CD8-positive, alpha-beta memory T cell (primary cell): Measurements from ENCODE around the gene ODF4. TPM values are rescaled to one million over a fixed set of nuclear protein-coding genes. Genes with fewer than 3 reads are reported as not detected.
A peak's percentile ranks its signal among the peaks of the same experiment; 100 is the strongest.

Experiments used
- CTCF ChIA-PET: fragments of 350-600 bp; sonication (Branson Sonifier 250); formaldehyde crosslinking; loops from one replicate; lab custom pipeline; 2021; ENCODE audit warnings: antibody characterized with exemption; lab: Charles Lee
- POLR2A ChIA-PET: fragments of 350-600 bp; sonication (Branson Sonifier 250); formaldehyde crosslinking; loops from one replicate; lab custom pipeline; 2021; ENCODE audit warnings: antibody characterized with exemption; lab: Charles Lee
- DNase-seq, 5 donors: peaks; one replicate each; pipeline versions ENCODE4 v3.0.0 to v3.0.0-alpha.2; 2020 to 2022; ENCODE audit warnings: mixed read lengths in 1 of 5
- H3K27ac ChIP-seq: one replicate; pipeline ENCODE4 v1.7.0; 2013; ENCODE audit warnings: low read depth, mild to moderate bottlenecking, low read length, moderate library complexity
- H3K27me3 ChIP-seq: 2 replicates; pipeline ENCODE4 v1.7.0; 2013; ENCODE audit warnings: low read length, mild to moderate bottlenecking; ENCODE audit not compliant: insufficient read depth, poor library complexity, severe bottlenecking
- H3K36me3 ChIP-seq: 2 replicates; pipeline ENCODE4 v1.7.0; 2013; ENCODE audit warnings: mild to moderate bottlenecking, low read length, moderate library complexity; ENCODE audit not compliant: insufficient read depth
- H3K4me1 ChIP-seq: 2 replicates; pipeline ENCODE4 v1.7.0; 2013; ENCODE audit warnings: mild to moderate bottlenecking, low read length, moderate library complexity; ENCODE audit not compliant: insufficient read depth
- H3K4me3 ChIP-seq: 2 replicates; pipeline ENCODE4 v1.7.0; 2013; ENCODE audit warnings: mild to moderate bottlenecking, low read length
- H3K9me3 ChIP-seq: 2 replicates; pipeline ENCODE4 v1.7.0; 2013; ENCODE audit warnings: mild to moderate bottlenecking, low read length
- H3K27ac Mint-ChIP-seq, 8 donors: one replicate each; pipeline ENCODE4 v1.8.0; 2020 to 2021; ENCODE audit warnings: mixed read lengths in 8 of 8, mild to moderate bottlenecking in 6 of 8, inconsistent platforms in 3 of 8, moderate library complexity in 3 of 8
- H3K27me3 Mint-ChIP-seq, 2 donors: one replicate each; pipeline ENCODE4 v1.8.0; 2020 to 2021; ENCODE audit warnings: mixed read lengths in 2 of 2, mild to moderate bottlenecking in 1 of 2, moderate library complexity in 1 of 2
- H3K36me3 Mint-ChIP-seq, 3 donors: one replicate each; pipeline ENCODE4 v1.8.0; 2020 to 2021; ENCODE audit warnings: mixed read lengths in 3 of 3, inconsistent platforms in 1 of 3, mild to moderate bottlenecking in 1 of 3
- H3K4me1 Mint-ChIP-seq, 3 donors: one replicate each; pipeline ENCODE4 v1.8.0; 2020 to 2021; ENCODE audit warnings: mixed read lengths in 3 of 3, inconsistent platforms in 1 of 3, mild to moderate bottlenecking in 1 of 3
- H3K4me3 Mint-ChIP-seq, 7 donors: one replicate each; pipeline ENCODE4 v1.8.0; 2020 to 2021; ENCODE audit warnings: mixed read lengths in 7 of 7, mild to moderate bottlenecking in 6 of 7, moderate library complexity in 4 of 7, inconsistent platforms in 2 of 7
- H3K9me3 Mint-ChIP-seq, 5 donors: one replicate each; pipeline ENCODE4 v1.8.0; 2020 to 2022; ENCODE audit warnings: mixed read lengths in 5 of 5, mild to moderate bottlenecking in 3 of 5, moderate library complexity in 2 of 5, inconsistent platforms in 1 of 5
- polyA plus RNA-seq: library from polyadenylated mRNA; unstranded; fragments of 300-500 nt; fragmentation: Illumina TruSeq; gene quantifications from one replicate; pipeline ENCODE4 v1.2.3, GENCODE V29; 2021
- total RNA-seq, 2 experiments: library from RNA; stranded (reverse); gene quantifications; one replicate each; pipeline ENCODE4 v1.2.3, GENCODE V29; 2021

Gene ODF4
- total and polyA plus RNA-seq, 3 experiments from 2014 or later = not detected

DNA sequence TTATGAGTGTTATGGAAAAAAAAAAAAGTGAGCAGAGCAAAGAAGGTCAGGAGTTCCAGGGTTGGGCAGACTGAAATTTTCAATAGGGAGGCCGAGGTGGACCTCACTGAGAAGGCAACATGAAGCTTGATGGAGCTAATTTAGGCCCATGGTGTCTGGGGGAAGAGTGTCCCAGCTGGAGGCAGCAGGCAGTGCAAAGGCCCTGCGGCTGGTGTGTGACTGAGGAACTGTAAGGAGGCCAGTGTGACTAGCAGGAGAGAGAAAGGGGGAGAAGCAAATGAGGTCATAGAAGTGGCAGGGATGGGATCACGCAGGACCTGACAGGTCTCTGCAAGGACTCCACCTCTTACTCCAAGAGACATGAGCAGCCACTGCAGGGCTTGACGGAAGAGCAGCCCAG lies 19.4 kb upstream of the ODF4 start:
- Mint-ChIP-seq H3K36me3 (no peaks in the 10 kb centered on the region), H3K27ac (no peak overlapping the region), H3K4me1 (no peaks in the 10 kb centered on the region), H3K27me3 (peaks cover 14 to 46% of the 10 kb centered on the region in 2 donors), H3K4me3 (peak overlapping the region in 1 of 7 donors; percentile 48), H3K9me3 (no peaks in the 10 kb centered on the region)
- CTCF ChIA-PET = no interaction called here
- POLR2A ChIA-PET = no interaction called here
- Histone ChIP-seq H3K36me3 (no peaks in the 10 kb centered on the region), H3K4me3 (no peak overlapping the region), H3K27me3 (no peaks in the 10 kb centered on the region), H3K4me1 (no peaks in the 10 kb centered on the region), H3K27ac (no peak overlapping the region), H3K9me3 (no peaks in the 10 kb centered on the region)
- DNase-seq = no peak

DNA sequence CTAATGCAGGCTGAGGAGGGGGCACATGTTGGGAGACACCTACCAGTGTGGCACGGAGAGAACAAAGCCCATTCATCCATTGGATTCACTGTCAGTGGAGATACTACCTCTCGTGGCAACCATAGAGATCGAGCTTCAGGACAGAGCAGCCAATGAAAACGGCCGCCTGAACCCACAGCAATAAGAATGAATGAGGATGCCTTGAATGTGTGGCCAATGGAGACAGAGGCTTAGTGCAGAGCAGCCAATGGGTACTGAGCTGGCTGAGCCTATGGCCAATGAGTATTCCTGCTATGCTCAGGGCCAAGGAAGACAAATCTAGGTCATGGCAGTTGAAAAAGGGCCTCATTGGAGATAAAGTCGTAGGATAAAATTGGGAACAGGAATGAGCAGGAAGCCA lies 18.6 kb upstream of the ODF4 start:
- Histone ChIP-seq H3K4me1 (no peaks in the 10 kb centered on the region), H3K27me3 (no peaks in the 10 kb centered on the region), H3K9me3 (no peaks in the 10 kb centered on the region), H3K27ac (no peak overlapping the region), H3K4me3 (no peak overlapping the region), H3K36me3 (no peaks in the 10 kb centered on the region)
- no peaks in the 10 kb centered on the region for H3K36me3 Mint-ChIP-seq
- peaks cover 20 to 48% of the 10 kb centered on the region in 2 donors for H3K27me3 Mint-ChIP-seq
- ChIA-PET CTCF (no interaction called here), POLR2A (no interaction called here)
- H3K4me3 Mint-ChIP-seq = no peak overlapping the region
- no peaks in the 10 kb centered on the region for H3K9me3 Mint-ChIP-seq
- peaks cover under 1 to 5% (median 4%) of the 10 kb centered on the region in 3 donors for H3K4me1 Mint-ChIP-seq
- no peak for DNase-seq
- H3K27ac Mint-ChIP-seq = no peak overlapping the region

- ChIA-PET CTCF (interaction anchor here (1.0 kb wide), 1 partner anchor 248 kb away, joined by 4 read pairs; no protein-coding TSS in a partner anchor), POLR2A (no interaction called here)
- Histone ChIP-seq H3K4me1 (peaks cover 10% of the 10 kb centered on the region), H3K27ac (no peak overlapping the region), H3K27me3 (peaks cover 8% of the 10 kb centered on the region), H3K9me3 (no peaks in the 10 kb centered on the region), H3K4me3 (no peak overlapping the region), H3K36me3 (no peaks in the 10 kb centered on the region)
- H3K27ac Mint-ChIP-seq = no peak overlapping the region
- no peaks in the 10 kb centered on the region for H3K9me3 Mint-ChIP-seq
- no peak overlapping the region for H3K4me3 Mint-ChIP-seq
- H3K27me3 Mint-ChIP-seq = peaks cover 25 to 50% of the 10 kb centered on the region in 2 donors
- peaks cover 8 to 16% (median 13%) of the 10 kb centered on the region in 3 donors for H3K4me1 Mint-ChIP-seq
- H3K36me3 Mint-ChIP-seq = no peaks in the 10 kb centered on the region
- no peak for DNase-seq
Measured at GRCh38 chr17:8322061-8322460, 17.6 kb upstream of the ODF4 start.

GRCh38 chr17:8324132-8324531 lies 15.5 kb upstream of the ODF4 start:
- H3K27ac ChIP-seq = no peak overlapping the region
- no peaks in the 10 kb centered on the region for H3K9me3 ChIP-seq
- no peak overlapping the region for H3K4me3 Mint-ChIP-seq
- ChIA-PET POLR2A (no interaction called here), CTCF (no interaction called here)
- no peaks in the 10 kb centered on the region for H3K9me3 Mint-ChIP-seq
- H3K4me1 Mint-ChIP-seq = peaks cover 11 to 22% (median 13%) of the 10 kb centered on the region in 3 donors
- peaks cover 29 to 63% of the 10 kb centered on the region in 2 donors for H3K27me3 Mint-ChIP-seq
- no peaks in the 10 kb centered on the region for H3K36me3 Mint-ChIP-seq
- no peak overlapping the region for H3K27ac Mint-ChIP-seq
- no peaks in the 10 kb centered on the region for H3K36me3 ChIP-seq
- no peak for DNase-seq
- H3K27me3 ChIP-seq = peaks cover 12% of the 10 kb centered on the region
- H3K4me1 ChIP-seq = peaks cover 15% of the 10 kb centered on the region
- no peak overlapping the region for H3K4me3 ChIP-seq

DNA sequence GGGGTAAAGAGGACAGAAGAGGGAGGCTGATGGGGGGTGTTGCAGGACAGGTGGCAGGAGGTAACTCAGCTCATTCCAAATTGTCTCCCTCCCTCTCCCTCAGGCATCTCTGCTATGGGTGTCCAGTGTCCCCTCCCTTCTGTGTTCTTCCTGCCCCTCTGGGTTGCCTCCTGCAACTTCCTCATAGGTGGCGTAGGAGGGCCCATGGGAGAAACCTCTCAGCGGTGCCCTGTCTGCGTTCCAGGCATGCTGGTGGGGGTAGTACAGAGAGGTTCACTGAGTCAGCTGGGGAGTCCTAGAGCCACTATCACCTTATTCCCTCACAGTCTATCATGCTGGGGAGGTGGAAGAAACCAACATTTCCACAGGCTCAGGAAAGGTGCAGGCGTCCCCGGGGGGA lies 14.7 kb upstream of the ODF4 start:
- H3K4me3 ChIP-seq = no peak overlapping the region
- peaks cover 15% of the 10 kb centered on the region for H3K4me1 ChIP-seq
- peaks cover 12% of the 10 kb centered on the region for H3K27me3 ChIP-seq
- H3K27ac Mint-ChIP-seq = no peak overlapping the region
- H3K36me3 ChIP-seq = no peaks in the 10 kb centered on the region
- DNase-seq = no peak
- ChIA-PET CTCF (no interaction called here), POLR2A (no interaction called here)
- H3K9me3 ChIP-seq = no peaks in the 10 kb centered on the region
- H3K27me3 Mint-ChIP-seq = peaks cover 29 to 65% of the 10 kb centered on the region in 2 donors
- H3K4me3 Mint-ChIP-seq = peak overlapping the region in 2 of 7 donors; percentile 2 to 8
- no peaks in the 10 kb centered on the region for H3K9me3 Mint-ChIP-seq
- peaks cover 11 to 22% (median 13%) of the 10 kb centered on the region in 3 donors for H3K4me1 Mint-ChIP-seq
- no peaks in the 10 kb centered on the region for H3K36me3 Mint-ChIP-seq
- no peak overlapping the region for H3K27ac ChIP-seq

- peak overlapping the region in 6 of 7 donors; percentile 51 to 86 (median 74) for H3K4me3 Mint-ChIP-seq
- H3K36me3 Mint-ChIP-seq = no peaks in the 10 kb centered on the region
- H3K27ac Mint-ChIP-seq = peak overlapping the region in 2 of 8 donors; percentile 19 to 24
- peaks cover 30 to 58% of the 10 kb centered on the region in 2 donors for H3K27me3 Mint-ChIP-seq
- Histone ChIP-seq H3K4me3 (peak overlapping the region; percentile 43), H3K36me3 (no peaks in the 10 kb centered on the region), H3K9me3 (no peaks in the 10 kb centered on the region), H3K27me3 (peaks cover 12% of the 10 kb centered on the region), H3K27ac (no peak overlapping the region), H3K4me1 (peaks cover 15% of the 10 kb centered on the region)
- H3K4me1 Mint-ChIP-seq = peaks cover 11 to 22% (median 13%) of the 10 kb centered on the region in 3 donors
- ChIA-PET CTCF (interaction anchor here (1.0 kb wide), 2 partner anchors 11 to 247 kb away, joined by 3 read pairs; no protein-coding TSS in a partner anchor), POLR2A (interaction anchor here (1.0 kb wide), 1 partner anchor 11 kb away, joined by 4 read pairs; no protein-coding TSS in a partner anchor)
- peak in 3 of 5 donors; percentile 4 to 29 (median 13) for DNase-seq
- H3K9me3 Mint-ChIP-seq = no peaks in the 10 kb centered on the region
Measured at GRCh38 chr17:8326511-8327302, 12.9 kb upstream of the ODF4 start.

GRCh38 chr17:8327303-8327649 lies 12.4 kb upstream of the ODF4 start:
- Histone ChIP-seq H3K4me3 (peak overlapping the region; percentile 43), H3K4me1 (peaks cover 15% of the 10 kb centered on the region), H3K27me3 (peaks cover 12% of the 10 kb centered on the region), H3K9me3 (no peaks in the 10 kb centered on the region), H3K27ac (no peak overlapping the region), H3K36me3 (no peaks in the 10 kb centered on the region)
- H3K9me3 Mint-ChIP-seq = no peaks in the 10 kb centered on the region
- DNase-seq = no peak
- peak overlapping the region in 5 of 7 donors; percentile 44 to 86 (median 57) for H3K4me3 Mint-ChIP-seq
- no peak overlapping the region for H3K27ac Mint-ChIP-seq
- H3K36me3 Mint-ChIP-seq = no peaks in the 10 kb centered on the region
- ChIA-PET POLR2A (no interaction called here), CTCF (interaction anchor here (1.0 to 1.3 kb wide), 2 partner anchors 32 to 248 kb away, joined by 3 read pairs; partner anchors contain the start of gene SLC25A35)
- H3K27me3 Mint-ChIP-seq = peaks cover 34 to 60% of the 10 kb centered on the region in 2 donors
- peaks cover 11 to 22% (median 13%) of the 10 kb centered on the region in 3 donors for H3K4me1 Mint-ChIP-seq

- H3K9me3 ChIP-seq = no peaks in the 10 kb centered on the region
- no peak for DNase-seq
- Mint-ChIP-seq H3K27ac (no peak overlapping the region), H3K27me3 (peaks cover 12 to 33% of the 10 kb centered on the region in 2 donors), H3K4me1 (peaks cover 0 to 5% (median 3%) of the 10 kb centered on the region in 3 donors), H3K9me3 (no peaks in the 10 kb centered on the region), H3K4me3 (no peak overlapping the region), H3K36me3 (no peaks in the 10 kb centered on the region)
- POLR2A ChIA-PET = no interaction called here
- peaks cover 4% of the 10 kb centered on the region for H3K27me3 ChIP-seq
- CTCF ChIA-PET = no interaction called here
- H3K4me3 ChIP-seq = no peak overlapping the region
- H3K27ac ChIP-seq = no peak overlapping the region
- H3K36me3 ChIP-seq = no peaks in the 10 kb centered on the region
- H3K4me1 ChIP-seq = peaks cover 4% of the 10 kb centered on the region
Measured at GRCh38 chr17:8332128-8332527, 7.5 kb upstream of the ODF4 start.
